Vagina (tissue), 2 donors: ENCODE measurements around the gene TK2. TPM values are rescaled to one million over a fixed set of nuclear protein-coding genes. Genes with fewer than 3 reads are reported as not detected.

Experiments used
- DNase-seq, 2 donors: peaks; one replicate each; pipeline ENCODE4 v3.0.0-alpha.2; 2017; ENCODE audit errors: extremely low spot score in 2 of 2
- H3K27ac ChIP-seq: fragments of 200-600 bp; sonication (generic); one replicate; pipeline ENCODE4 v1.5.1; 2019
- H3K27me3 ChIP-seq: fragments of 200-600 bp; sonication (generic); one replicate; pipeline ENCODE4 v1.5.1; 2019
- H3K36me3 ChIP-seq, 2 donors: fragments of 200-600 bp; sonication (generic); one replicate each; pipeline ENCODE4 v1.5.1; 2017 to 2019
- H3K4me1 ChIP-seq: fragments of 200-600 bp; sonication (generic); one replicate; pipeline ENCODE4 v1.5.1; 2019
- H3K4me3 ChIP-seq, 2 donors: fragments of 200-600 bp; sonication (generic); 1 replicate in 1 of 2; 2 replicates in 1 of 2; pipeline ENCODE4 v1.5.1; 2016 to 2019
- H3K9me3 ChIP-seq: fragments of 200-600 bp; sonication (generic); one replicate; pipeline ENCODE4 v1.5.1; 2019
- POLR2A ChIP-seq, 2 donors: fragments of 450-650 bp; IDR thresholded peaks; one replicate each; pipeline ENCODE4 v1.6.1; 2017; ENCODE audit warnings: antibody characterized with exemption in 2 of 2, mild to moderate bottlenecking in 2 of 2, moderate library complexity in 2 of 2
- POLR2AphosphoS5 ChIP-seq, 2 donors: sonication (generic); formaldehyde crosslinking; IDR thresholded peaks; one replicate each; pipeline ENCODE4 v1.9.0; 2017; ENCODE audit warnings: antibody characterized with exemption in 2 of 2, mild to moderate bottlenecking in 2 of 2, low read depth in 1 of 2; ENCODE audit not compliant: insufficient read depth in 1 of 2
- intact Hi-C: fragments of 100-400 bp; cut with DNase I; formaldehyde crosslinking; loops from one replicate; pipeline ENCODE4 v1.15.1; 2023
- total RNA-seq: library from RNA; depleted of rRNA; stranded (reverse); fragments of >200 nt; gene quantifications from one replicate; pipeline ENCODE4 v1.2.3, GENCODE V29; 2016
- TF ChIP-seq, protein P1 (sequence below), 3 experiments: fragments of 450-650 bp in 2 of 3; fragments of 200-600 bp in 1 of 3; sonication (generic) in 1 of 3; IDR thresholded peaks; one replicate each; pipeline ENCODE4 v1.5.1; 2017 to 2019; ENCODE audit warnings: antibody characterized with exemption in 3 of 3, mild to moderate bottlenecking in 2 of 3, moderate library complexity in 2 of 3

Gene TK2
- total RNA-seq, 1 donor from 2014 or later: 43.2 TPM

DNA sequence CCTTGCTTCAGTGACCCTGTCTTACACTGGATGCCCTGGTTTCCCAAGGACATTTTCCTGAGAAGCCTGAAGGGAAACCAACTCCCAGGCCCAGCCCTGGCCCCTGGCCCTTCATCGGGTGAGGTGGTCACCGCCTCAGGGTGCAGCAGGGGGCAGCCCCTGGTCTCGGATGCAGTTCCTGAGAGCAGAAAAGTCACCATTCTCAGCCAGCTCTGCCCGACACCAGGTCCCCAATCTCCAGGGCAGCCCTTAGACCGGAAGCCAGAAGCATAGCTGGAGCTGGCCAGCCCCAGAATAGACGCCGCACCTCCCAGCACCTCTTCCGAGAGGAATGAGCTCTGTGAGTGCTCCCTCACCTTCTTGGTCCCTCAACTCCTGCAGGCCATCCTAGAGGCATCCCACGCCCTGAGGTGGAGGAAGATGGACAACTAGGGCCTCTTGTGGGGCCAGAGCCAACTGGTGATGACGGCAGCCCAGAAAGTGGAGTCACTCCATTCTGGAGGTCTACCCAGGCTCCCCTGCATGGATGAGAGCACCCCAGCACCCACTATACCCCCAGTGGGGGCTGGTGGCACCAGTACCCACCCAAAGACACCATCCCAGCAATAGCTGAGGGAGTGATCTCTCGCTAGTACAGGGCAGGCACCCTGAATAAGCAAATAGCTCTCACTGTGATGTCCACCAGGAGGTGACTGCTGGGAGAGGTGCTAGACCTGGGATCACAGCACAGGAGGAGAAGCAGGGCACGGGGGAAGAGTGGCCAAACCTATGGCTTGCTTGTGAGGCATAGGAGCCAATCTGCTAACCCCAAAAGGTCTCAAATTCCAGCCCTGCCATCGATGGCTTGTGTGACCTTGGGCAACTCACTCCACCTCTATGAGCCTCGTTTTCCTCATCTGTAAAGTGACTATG lies 56.2 kb downstream of the TK2 start:
- Histone ChIP-seq H3K36me3 (no peaks in the 10 kb centered on the region), H3K4me1 (no peaks in the 10 kb centered on the region), H3K9me3 (no peaks in the 10 kb centered on the region), H3K27me3 (no peaks in the 10 kb centered on the region), H3K4me3 (no peak overlapping the region), H3K27ac (no peak overlapping the region)
- intact Hi-C loops: no loop called here
- TF ChIP-seq POLR2AphosphoS5 (IDR thresholded peaks at IDR 0.05; ENCODE audit: insufficient read depth in 1 of 2, low read depth in 1 of 2) (no peak), POLR2A (IDR thresholded peaks at IDR 0.05) (no peak)
- TF ChIP-seq, protein P1, sequence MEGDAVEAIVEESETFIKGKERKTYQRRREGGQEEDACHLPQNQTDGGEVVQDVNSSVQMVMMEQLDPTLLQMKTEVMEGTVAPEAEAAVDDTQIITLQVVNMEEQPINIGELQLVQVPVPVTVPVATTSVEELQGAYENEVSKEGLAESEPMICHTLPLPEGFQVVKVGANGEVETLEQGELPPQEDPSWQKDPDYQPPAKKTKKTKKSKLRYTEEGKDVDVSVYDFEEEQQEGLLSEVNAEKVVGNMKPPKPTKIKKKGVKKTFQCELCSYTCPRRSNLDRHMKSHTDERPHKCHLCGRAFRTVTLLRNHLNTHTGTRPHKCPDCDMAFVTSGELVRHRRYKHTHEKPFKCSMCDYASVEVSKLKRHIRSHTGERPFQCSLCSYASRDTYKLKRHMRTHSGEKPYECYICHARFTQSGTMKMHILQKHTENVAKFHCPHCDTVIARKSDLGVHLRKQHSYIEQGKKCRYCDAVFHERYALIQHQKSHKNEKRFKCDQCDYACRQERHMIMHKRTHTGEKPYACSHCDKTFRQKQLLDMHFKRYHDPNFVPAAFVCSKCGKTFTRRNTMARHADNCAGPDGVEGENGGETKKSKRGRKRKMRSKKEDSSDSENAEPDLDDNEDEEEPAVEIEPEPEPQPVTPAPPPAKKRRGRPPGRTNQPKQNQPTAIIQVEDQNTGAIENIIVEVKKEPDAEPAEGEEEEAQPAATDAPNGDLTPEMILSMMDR (IDR thresholded peaks at IDR 0.05): no peak
- DNase-seq: no peak

DNA sequence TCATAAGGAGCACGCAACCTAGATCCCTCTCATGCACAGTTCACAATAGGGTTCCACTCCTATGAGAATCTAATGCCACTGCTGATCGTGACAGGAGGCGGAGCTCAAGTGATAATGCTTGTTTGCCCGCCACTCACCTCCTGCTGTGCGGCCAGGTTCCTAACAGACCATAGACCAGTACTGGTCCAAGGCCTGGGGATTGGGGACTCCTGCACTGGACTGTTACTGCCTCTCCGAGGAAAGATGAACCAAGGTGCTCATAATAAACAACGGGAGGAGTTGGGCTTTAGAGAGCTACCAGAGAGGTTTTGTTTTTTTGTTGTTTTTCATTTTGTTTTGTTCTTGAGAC lies 58.2 kb downstream of the TK2 start:
- H3K27ac ChIP-seq: no peak overlapping the region
- H3K9me3 ChIP-seq: no peaks in the 10 kb centered on the region
- DNase-seq: no peak
- no peak overlapping the region for H3K4me3 ChIP-seq
- H3K36me3 ChIP-seq: no peaks in the 10 kb centered on the region
- H3K27me3 ChIP-seq: no peaks in the 10 kb centered on the region
- intact Hi-C loops: no loop called here
- H3K4me1 ChIP-seq: peaks cover 8% of the 10 kb centered on the region
- TF ChIP-seq, protein P1 (IDR thresholded peaks at IDR 0.05): no peak
- TF ChIP-seq POLR2A (IDR thresholded peaks at IDR 0.05): no peak
- TF ChIP-seq POLR2AphosphoS5 (IDR thresholded peaks at IDR 0.05; ENCODE audit: insufficient read depth in 1 of 2, low read depth in 1 of 2): no peak

DNA sequence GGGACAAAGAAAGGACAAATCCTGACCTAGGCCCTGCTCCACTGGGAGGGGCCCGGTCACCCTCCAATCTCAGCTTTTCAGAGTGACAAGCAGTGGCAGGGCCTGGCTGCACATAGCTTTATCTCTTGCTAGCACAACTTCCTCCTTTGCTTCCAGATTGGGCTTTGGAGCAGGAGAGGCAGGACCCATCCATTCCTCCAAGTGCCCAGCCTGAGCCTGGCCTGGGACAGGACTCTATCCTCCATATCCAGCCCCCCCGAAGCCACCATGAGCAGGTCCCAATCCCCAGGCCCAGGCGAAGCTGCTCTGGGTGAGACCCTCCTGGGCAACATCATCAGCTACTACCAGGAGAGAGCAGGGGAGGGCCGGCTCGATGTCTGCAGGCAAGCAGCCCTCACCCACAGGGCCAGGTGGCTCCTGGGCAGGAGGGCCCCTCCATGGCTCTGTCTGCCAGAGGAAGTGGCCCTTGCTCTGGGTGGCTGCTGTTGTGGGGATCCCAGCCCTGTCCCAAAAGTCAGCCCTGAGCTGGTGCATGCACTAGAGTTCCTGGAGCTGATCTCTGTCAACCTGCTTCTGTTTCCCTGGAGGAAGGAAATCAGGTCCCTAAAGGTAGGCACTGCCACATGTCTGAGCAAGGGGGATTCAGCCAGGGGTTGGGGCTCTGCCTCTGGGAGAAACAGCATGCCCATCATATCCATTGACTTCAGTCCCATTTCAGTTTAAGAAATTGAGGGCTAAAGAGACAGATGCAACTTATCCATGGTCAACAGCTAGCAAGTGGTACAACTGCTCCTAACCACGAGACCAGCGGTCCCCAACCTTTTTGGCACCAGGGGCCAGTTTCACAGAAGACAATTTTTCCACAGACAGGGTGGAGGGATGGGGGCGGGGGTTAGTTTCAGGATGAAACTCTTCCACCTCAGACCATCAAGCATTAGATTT lies 58.9 kb downstream of the TK2 start:
- Histone ChIP-seq H3K4me3 (no peak overlapping the region), H3K36me3 (no peaks in the 10 kb centered on the region), H3K9me3 (no peaks in the 10 kb centered on the region), H3K4me1 (peaks cover 12% of the 10 kb centered on the region), H3K27me3 (no peaks in the 10 kb centered on the region), H3K27ac (no peak overlapping the region)
- intact Hi-C loops: no loop called here
- DNase-seq: no peak
- TF ChIP-seq POLR2A (IDR thresholded peaks at IDR 0.05) (no peak), POLR2AphosphoS5 (IDR thresholded peaks at IDR 0.05; ENCODE audit: insufficient read depth in 1 of 2, low read depth in 1 of 2) (no peak)
- TF ChIP-seq, protein P1 (IDR thresholded peaks at IDR 0.05): no peak

DNA sequence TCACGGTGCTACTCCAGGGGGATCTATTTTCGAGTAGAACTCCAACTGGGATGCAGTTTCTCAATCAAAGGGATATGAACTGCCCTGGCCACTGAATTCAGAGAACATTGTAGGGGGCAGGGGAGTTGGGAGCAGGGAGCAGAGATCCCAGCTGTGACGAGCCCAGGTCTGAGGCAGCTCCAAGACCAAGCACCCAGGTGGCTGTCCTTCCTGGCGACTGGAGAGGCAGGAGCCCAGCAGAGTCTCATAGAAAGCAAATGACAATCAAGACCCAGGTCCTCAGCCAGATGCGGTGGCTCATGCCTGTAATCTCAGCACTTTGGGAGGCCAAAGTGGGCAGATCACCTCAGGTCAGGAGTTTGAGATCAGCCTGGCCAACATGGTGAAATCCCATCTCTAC lies 60.1 kb downstream of the TK2 start:
- Histone ChIP-seq H3K36me3 (no peaks in the 10 kb centered on the region), H3K27ac (no peak overlapping the region), H3K27me3 (no peaks in the 10 kb centered on the region), H3K9me3 (no peaks in the 10 kb centered on the region), H3K4me1 (peaks cover 12% of the 10 kb centered on the region), H3K4me3 (no peak overlapping the region)
- TF ChIP-seq POLR2AphosphoS5 (IDR thresholded peaks at IDR 0.05; ENCODE audit: insufficient read depth in 1 of 2, low read depth in 1 of 2) (no peak), POLR2A (IDR thresholded peaks at IDR 0.05) (no peak)
- TF ChIP-seq, protein P1 (IDR thresholded peaks at IDR 0.05): no peak
- intact Hi-C loops: loop anchor here (10.0 kb wide), 1 partner anchor 115 kb away; the partner anchor contains the start of gene CMTM3
- no peak for DNase-seq
